SK-N-SH treated with all-trans-retinoic acid at 6 μM for 48 hours (cell line): ENCODE results near the gene PDCD1.

Experiments used
- ATAC-seq: fragments of 200-7000 bp; cut with Tn5 transposase; 3 replicates; pipeline ENCODE4 v1.9.1; 2020; ENCODE audit warnings: mild to moderate bottlenecking, moderate library complexity
- ARNTL ChIP-seq: fragments of 450-650 bp; formaldehyde crosslinking; IDR thresholded peaks from 2 replicates; pipeline ENCODE4 v1.5.0; 2020; ENCODE audit warnings: low read depth, mild to moderate bottlenecking, moderate library complexity, borderline replicate concordance
- BACH2 ChIP-seq: fragments of 250-450 bp; sonication (Bioruptor Pico); IDR thresholded peaks from 2 replicates; pipeline ENCODE4 v1.9.0; 2021; ENCODE audit warnings: mild to moderate bottlenecking, borderline replicate concordance
- CREB5 ChIP-seq: fragments of 250-450 bp; sonication (Bioruptor Pico); IDR thresholded peaks from 2 replicates; pipeline ENCODE4 v1.5.1; 2020; ENCODE audit warnings: low read depth, mild to moderate bottlenecking, moderate library complexity
- CSDC2 ChIP-seq: fragments of 250-450 bp; sonication (Bioruptor Pico); IDR thresholded peaks from 2 replicates; pipeline ENCODE4 v1.5.0; 2020; ENCODE audit warnings: mild to moderate bottlenecking, moderate library complexity
- ESRRG ChIP-seq: fragments of 250-450 bp; sonication (Bioruptor Pico); IDR thresholded peaks from 2 replicates; pipeline ENCODE4 v1.6.1; 2021; ENCODE audit warnings: mild to moderate bottlenecking
- GLIS3 ChIP-seq: fragments of 250-450 bp; sonication (Bioruptor Pico); IDR thresholded peaks from 2 replicates; pipeline ENCODE4 v1.5.0; 2020; ENCODE audit warnings: mild to moderate bottlenecking, moderate library complexity
- ISL1 ChIP-seq: fragments of 250-450 bp; sonication (Bioruptor Pico); IDR thresholded peaks from 2 replicates; pipeline ENCODE4 v2.1.2; 2022; ENCODE audit warnings: mild to moderate bottlenecking, moderate library complexity
- OSR1 ChIP-seq: fragments of 250-450 bp; sonication (Bioruptor Pico); IDR thresholded peaks from 2 replicates; pipeline ENCODE4 v1.8.0; 2022; ENCODE audit warnings: moderate library complexity, mild to moderate bottlenecking, inconsistent platforms
- PATZ1 ChIP-seq: fragments of 250-450 bp; sonication (Bioruptor Pico); IDR thresholded peaks from 2 replicates; pipeline ENCODE4 v1.8.0; 2020; ENCODE audit warnings: mild to moderate bottlenecking, moderate library complexity, borderline replicate concordance
- PPARA ChIP-seq: fragments of 250-450 bp; sonication (Bioruptor Pico); IDR thresholded peaks from 2 replicates; pipeline ENCODE4 v1.5.0; 2020; ENCODE audit warnings: mild to moderate bottlenecking, borderline replicate concordance
- RARB ChIP-seq: fragments of 250-450 bp; sonication (Bioruptor Pico); IDR thresholded peaks from 2 replicates; pipeline ENCODE4 v1.8.0; 2021; ENCODE audit warnings: mild to moderate bottlenecking, moderate library complexity
- SNAI2 ChIP-seq: fragments of 250-450 bp; sonication (Bioruptor Pico); IDR thresholded peaks from 2 replicates; pipeline ENCODE4 v1.5.0; 2020; ENCODE audit warnings: mild to moderate bottlenecking, moderate library complexity
- TCF4 ChIP-seq: fragments of 250-450 bp; sonication (Bioruptor Pico); IDR thresholded peaks from 2 replicates; pipeline ENCODE4 v1.8.0; 2021; ENCODE audit warnings: mild to moderate bottlenecking, moderate library complexity, borderline replicate concordance
- TOX ChIP-seq: fragments of 250-450 bp; sonication (Bioruptor Pico); IDR thresholded peaks from 2 replicates; pipeline ENCODE4 v1.8.0; 2021; ENCODE audit warnings: mild to moderate bottlenecking, moderate library complexity, borderline replicate concordance
- ZC3H10 ChIP-seq: fragments of 250-450 bp; sonication (Bioruptor Pico); IDR thresholded peaks from 2 replicates; pipeline ENCODE4 v1.5.1; 2021; ENCODE audit warnings: mild to moderate bottlenecking, moderate library complexity
- ZFP30 ChIP-seq: fragments of 450-650 bp; formaldehyde crosslinking; IDR thresholded peaks from 2 replicates; pipeline ENCODE4 v1.5.0; 2022; ENCODE audit warnings: mild to moderate bottlenecking, moderate library complexity
- ZNF565 ChIP-seq: fragments of 450-650 bp; formaldehyde crosslinking; conservative IDR thresholded peaks from 2 replicates; pipeline ENCODE4 v1.5.0; 2020; ENCODE audit warnings: low read depth, mild to moderate bottlenecking, moderate library complexity
- ZNF70 ChIP-seq: fragments of 450-650 bp; formaldehyde crosslinking; IDR thresholded peaks from 2 replicates; pipeline ENCODE4 v1.5.0; 2020; ENCODE audit warnings: mild to moderate bottlenecking, moderate library complexity
- ZNF8 ChIP-seq: fragments of 450-650 bp; formaldehyde crosslinking; IDR thresholded peaks from 2 replicates; pipeline ENCODE4 v1.5.0; 2020; ENCODE audit warnings: mild to moderate bottlenecking, moderate library complexity
- TF ChIP-seq, protein P1 (sequence below): fragments of 250-450 bp; sonication (Bioruptor Pico); IDR thresholded peaks from 2 replicates; pipeline ENCODE4 v1.5.1; 2021; ENCODE audit warnings: mild to moderate bottlenecking, moderate library complexity
- TF ChIP-seq, protein P2 (sequence below): fragments of 250-450 bp; sonication (Bioruptor Pico); IDR thresholded peaks from 2 replicates; pipeline ENCODE4 v1.8.0; 2021; ENCODE audit warnings: low read depth, mild to moderate bottlenecking, moderate library complexity, borderline replicate concordance
- TF ChIP-seq, protein P3 (sequence below): fragments of 250-450 bp; sonication (Bioruptor Pico); IDR thresholded peaks from 2 replicates; pipeline ENCODE4 v1.5.0; 2020; ENCODE audit warnings: mild to moderate bottlenecking, moderate library complexity

PDCD1 gene

DNA sequence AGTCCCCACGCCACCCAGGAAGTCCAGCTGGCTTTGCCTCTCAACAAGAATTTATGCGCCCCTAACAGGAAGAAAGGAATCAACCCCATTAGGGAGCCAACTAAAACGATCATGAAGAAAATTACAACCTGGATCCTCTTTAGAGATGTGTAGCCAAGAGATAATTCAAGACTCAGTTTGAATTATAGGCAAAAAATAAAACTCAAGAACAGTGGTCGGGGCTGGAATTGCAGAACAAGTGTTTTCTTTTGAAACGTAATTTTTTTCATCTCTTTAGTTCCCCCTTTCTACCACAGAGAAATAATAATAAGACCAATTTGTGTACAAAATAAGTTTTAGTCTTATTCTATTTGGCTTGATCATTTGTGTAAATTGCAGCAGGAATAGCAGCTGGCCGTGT lies 22.4 kb downstream of the PDCD1 start:
- no peak for ATAC-seq
- no peak for TF ChIP-seq ARNTL (CRISPR knock-in tag)
- TF ChIP-seq ZFP30 (CRISPR knock-in tag), result no peak
- no peak for TF ChIP-seq ZNF70 (CRISPR knock-in tag)
- TF ChIP-seq CREB5, result no peak
- no peak for TF ChIP-seq SNAI2
- TF ChIP-seq PATZ1 (CRISPR knock-in tag), result no peak
- no peak for TF ChIP-seq ZC3H10 (CRISPR knock-in tag)
- TF ChIP-seq BACH2 (CRISPR knock-in tag), result no peak
- no peak for TF ChIP-seq RARB (CRISPR knock-in tag)
- TF ChIP-seq OSR1, result no peak
- TF ChIP-seq, protein P1, sequence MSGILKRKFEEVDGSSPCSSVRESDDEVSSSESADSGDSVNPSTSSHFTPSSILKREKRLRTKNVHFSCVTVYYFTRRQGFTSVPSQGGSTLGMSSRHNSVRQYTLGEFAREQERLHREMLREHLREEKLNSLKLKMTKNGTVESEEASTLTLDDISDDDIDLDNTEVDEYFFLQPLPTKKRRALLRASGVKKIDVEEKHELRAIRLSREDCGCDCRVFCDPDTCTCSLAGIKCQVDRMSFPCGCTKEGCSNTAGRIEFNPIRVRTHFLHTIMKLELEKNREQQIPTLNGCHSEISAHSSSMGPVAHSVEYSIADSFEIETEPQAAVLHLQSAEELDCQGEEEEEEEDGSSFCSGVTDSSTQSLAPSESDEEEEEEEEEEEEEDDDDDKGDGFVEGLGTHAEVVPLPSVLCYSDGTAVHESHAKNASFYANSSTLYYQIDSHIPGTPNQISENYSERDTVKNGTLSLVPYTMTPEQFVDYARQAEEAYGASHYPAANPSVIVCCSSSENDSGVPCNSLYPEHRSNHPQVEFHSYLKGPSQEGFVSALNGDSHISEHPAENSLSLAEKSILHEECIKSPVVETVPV, result no peak
- TF ChIP-seq, protein P2, sequence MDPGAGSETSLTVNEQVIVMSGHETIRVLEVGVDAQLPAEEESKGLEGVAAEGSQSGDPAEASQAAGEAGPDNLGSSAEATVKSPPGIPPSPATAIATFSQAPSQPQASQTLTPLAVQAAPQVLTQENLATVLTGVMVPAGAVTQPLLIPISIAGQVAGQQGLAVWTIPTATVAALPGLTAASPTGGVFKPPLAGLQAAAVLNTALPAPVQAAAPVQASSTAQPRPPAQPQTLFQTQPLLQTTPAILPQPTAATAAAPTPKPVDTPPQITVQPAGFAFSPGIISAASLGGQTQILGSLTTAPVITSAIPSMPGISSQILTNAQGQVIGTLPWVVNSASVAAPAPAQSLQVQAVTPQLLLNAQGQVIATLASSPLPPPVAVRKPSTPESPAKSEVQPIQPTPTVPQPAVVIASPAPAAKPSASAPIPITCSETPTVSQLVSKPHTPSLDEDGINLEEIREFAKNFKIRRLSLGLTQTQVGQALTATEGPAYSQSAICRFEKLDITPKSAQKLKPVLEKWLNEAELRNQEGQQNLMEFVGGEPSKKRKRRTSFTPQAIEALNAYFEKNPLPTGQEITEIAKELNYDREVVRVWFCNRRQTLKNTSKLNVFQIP, result no peak
- no peak for TF ChIP-seq ISL1
- TF ChIP-seq, protein P3, sequence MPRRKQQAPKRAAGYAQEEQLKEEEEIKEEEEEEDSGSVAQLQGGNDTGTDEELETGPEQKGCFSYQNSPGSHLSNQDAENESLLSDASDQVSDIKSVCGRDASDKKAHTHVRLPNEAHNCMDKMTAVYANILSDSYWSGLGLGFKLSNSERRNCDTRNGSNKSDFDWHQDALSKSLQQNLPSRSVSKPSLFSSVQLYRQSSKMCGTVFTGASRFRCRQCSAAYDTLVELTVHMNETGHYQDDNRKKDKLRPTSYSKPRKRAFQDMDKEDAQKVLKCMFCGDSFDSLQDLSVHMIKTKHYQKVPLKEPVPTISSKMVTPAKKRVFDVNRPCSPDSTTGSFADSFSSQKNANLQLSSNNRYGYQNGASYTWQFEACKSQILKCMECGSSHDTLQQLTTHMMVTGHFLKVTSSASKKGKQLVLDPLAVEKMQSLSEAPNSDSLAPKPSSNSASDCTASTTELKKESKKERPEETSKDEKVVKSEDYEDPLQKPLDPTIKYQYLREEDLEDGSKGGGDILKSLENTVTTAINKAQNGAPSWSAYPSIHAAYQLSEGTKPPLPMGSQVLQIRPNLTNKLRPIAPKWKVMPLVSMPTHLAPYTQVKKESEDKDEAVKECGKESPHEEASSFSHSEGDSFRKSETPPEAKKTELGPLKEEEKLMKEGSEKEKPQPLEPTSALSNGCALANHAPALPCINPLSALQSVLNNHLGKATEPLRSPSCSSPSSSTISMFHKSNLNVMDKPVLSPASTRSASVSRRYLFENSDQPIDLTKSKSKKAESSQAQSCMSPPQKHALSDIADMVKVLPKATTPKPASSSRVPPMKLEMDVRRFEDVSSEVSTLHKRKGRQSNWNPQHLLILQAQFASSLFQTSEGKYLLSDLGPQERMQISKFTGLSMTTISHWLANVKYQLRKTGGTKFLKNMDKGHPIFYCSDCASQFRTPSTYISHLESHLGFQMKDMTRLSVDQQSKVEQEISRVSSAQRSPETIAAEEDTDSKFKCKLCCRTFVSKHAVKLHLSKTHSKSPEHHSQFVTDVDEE (CRISPR knock-in tag), result no peak
- TF ChIP-seq TOX (CRISPR knock-in tag), result no peak
- no peak for TF ChIP-seq ZNF8 (CRISPR knock-in tag)
- no peak for TF ChIP-seq CSDC2 (CRISPR knock-in tag)

DNA sequence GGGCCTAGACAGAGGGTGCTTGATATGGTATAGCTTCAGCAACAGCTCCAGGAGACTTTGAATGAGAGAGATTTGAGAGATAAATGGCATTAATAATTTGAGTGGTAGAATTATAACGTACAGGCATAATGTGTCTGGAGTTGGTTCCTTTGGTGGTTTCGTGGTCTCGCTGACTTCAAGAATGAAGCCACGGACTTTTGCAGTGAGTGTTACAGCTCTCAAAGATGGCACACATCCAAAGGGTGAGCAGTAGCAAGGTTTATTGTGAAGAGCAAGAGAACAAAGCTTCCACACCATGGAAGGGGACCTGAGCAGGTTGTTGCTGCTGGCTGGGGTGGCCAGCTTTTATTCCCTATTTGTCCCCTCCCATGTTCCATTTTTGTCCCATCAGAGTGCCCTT lies 23.1 kb downstream of the PDCD1 start:
- ATAC-seq, result no peak
- TF ChIP-seq, protein P2, result no peak
- TF ChIP-seq ZNF565 (no peak), PPARA (CRISPR knock-in tag) (no peak), ISL1 (no peak), ZNF70 (CRISPR knock-in tag) (no peak), ZNF8 (CRISPR knock-in tag) (no peak), ZFP30 (CRISPR knock-in tag) (no peak), ESRRG (CRISPR knock-in tag) (no peak), OSR1 (no peak), TOX (CRISPR knock-in tag) (no peak), CREB5 (no peak), CSDC2 (CRISPR knock-in tag) (no peak), SNAI2 (no peak), TCF4 (CRISPR knock-in tag) (no peak), PATZ1 (CRISPR knock-in tag) (no peak), GLIS3 (CRISPR knock-in tag) (no peak)
- TF ChIP-seq, protein P1, result no peak
